ENCODE results near the gene NFATC3. TPM values are rescaled to one million over a fixed set of nuclear protein-coding genes. Genes with fewer than 3 reads are reported as not detected.

The NFATC3 gene
- total and polyA plus RNA-seq, 2 donors from 2014 or later = 15.0 to 37.7 TPM

DNA sequence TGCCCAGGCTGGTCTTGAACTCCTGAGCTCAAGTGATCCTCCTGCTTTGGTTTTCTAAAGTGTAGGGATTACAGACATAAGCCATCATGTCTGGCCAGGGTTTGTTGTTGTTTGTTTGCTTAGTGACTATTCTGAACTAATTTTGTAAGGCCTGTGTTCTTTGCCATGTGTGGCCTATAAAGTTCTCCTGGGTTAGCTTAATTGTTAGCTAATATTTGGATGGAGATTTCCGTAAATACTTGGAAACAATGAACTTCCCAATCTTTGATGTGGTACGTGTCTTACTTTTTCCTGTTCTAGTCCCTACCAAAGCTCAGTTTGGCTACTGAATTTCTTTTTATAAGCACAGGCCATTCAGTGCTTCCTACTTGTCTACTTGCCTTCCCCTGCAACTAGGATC is 37.2 kb upstream of the NFATC3 start:
- FAIRE-seq (no peak), DNase-seq (no peak)
- no peaks in the 10 kb centered on the region for H3K9me3 ChIP-seq (ENCODE audit: control insufficient read depth in 2 of 3, insufficient read depth in 1 of 3, low read length in 3 of 3)
- no peak overlapping the region for H3K4me3 ChIP-seq (ENCODE audit: low read length in 3 of 3)
- intact Hi-C loops (cut with DNase I) = no loop called here
- H3K27me3 ChIP-seq (ENCODE audit: control insufficient read depth, insufficient read depth, low read length) = no peaks in the 10 kb centered on the region
- TF ChIP-seq, protein P1, sequence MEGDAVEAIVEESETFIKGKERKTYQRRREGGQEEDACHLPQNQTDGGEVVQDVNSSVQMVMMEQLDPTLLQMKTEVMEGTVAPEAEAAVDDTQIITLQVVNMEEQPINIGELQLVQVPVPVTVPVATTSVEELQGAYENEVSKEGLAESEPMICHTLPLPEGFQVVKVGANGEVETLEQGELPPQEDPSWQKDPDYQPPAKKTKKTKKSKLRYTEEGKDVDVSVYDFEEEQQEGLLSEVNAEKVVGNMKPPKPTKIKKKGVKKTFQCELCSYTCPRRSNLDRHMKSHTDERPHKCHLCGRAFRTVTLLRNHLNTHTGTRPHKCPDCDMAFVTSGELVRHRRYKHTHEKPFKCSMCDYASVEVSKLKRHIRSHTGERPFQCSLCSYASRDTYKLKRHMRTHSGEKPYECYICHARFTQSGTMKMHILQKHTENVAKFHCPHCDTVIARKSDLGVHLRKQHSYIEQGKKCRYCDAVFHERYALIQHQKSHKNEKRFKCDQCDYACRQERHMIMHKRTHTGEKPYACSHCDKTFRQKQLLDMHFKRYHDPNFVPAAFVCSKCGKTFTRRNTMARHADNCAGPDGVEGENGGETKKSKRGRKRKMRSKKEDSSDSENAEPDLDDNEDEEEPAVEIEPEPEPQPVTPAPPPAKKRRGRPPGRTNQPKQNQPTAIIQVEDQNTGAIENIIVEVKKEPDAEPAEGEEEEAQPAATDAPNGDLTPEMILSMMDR (IDR thresholded peaks at IDR 0.05; ENCODE audit: borderline replicate concordance, extremely low read depth, insufficient read depth) = no peak
- H3K4me1 ChIP-seq (ENCODE audit: control insufficient read depth in 2 of 3, insufficient read depth in 2 of 3, low read depth in 1 of 3, low read length in 3 of 3) = no peaks in the 10 kb centered on the region
- H3K36me3 ChIP-seq (ENCODE audit: control insufficient read depth in 2 of 3, insufficient read depth in 3 of 3, low read length in 3 of 3) = peaks cover 0 to 13% (median 5%) of the 10 kb centered on the region in 3 donors
- H3K27ac ChIP-seq (ENCODE audit: low read depth in 2 of 2, low read length in 2 of 2) = no peak overlapping the region
- H3K9ac ChIP-seq (ENCODE audit: low read length in 3 of 3) = no peak overlapping the region

DNA sequence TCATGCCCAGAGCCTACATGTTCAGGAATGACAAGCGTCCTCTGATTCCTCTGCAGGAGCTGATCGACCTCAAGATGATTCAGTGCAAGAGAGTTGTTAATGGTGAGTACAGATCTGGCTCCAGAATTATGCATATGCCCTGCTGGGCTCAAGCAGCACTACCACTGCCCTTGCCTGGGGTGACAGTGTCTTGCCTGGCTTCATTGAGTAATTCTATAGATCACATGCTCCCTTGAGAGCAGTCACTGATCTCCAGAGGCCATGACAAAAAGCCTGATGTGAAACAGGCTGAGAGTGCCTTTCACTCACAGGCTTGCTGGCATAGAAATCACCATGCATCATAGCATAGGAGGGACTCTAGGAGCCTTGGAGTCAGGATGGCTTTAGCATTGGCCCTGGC is 35.7 kb upstream of the NFATC3 start:
- DNase-seq (no peak), FAIRE-seq (no peak)
- Histone ChIP-seq H3K27me3 (ENCODE audit: control insufficient read depth, insufficient read depth, low read length) (no peaks in the 10 kb centered on the region), H3K4me1 (ENCODE audit: control insufficient read depth in 2 of 3, insufficient read depth in 2 of 3, low read depth in 1 of 3, low read length in 3 of 3) (no peaks in the 10 kb centered on the region), H3K4me3 (ENCODE audit: low read length in 3 of 3) (no peak overlapping the region), H3K9ac (ENCODE audit: low read length in 3 of 3) (no peak overlapping the region), H3K27ac (ENCODE audit: low read depth in 2 of 2, low read length in 2 of 2) (no peak overlapping the region), H3K9me3 (ENCODE audit: control insufficient read depth in 2 of 3, insufficient read depth in 1 of 3, low read length in 3 of 3) (no peaks in the 10 kb centered on the region), H3K36me3 (ENCODE audit: control insufficient read depth in 2 of 3, insufficient read depth in 3 of 3, low read length in 3 of 3) (peaks cover 0 to 18% (median 8%) of the 10 kb centered on the region in 3 donors)
- intact Hi-C loops (cut with DNase I) = no loop called here
- TF ChIP-seq, protein P1 (IDR thresholded peaks at IDR 0.05; ENCODE audit: borderline replicate concordance, extremely low read depth, insufficient read depth) = no peak

DNA sequence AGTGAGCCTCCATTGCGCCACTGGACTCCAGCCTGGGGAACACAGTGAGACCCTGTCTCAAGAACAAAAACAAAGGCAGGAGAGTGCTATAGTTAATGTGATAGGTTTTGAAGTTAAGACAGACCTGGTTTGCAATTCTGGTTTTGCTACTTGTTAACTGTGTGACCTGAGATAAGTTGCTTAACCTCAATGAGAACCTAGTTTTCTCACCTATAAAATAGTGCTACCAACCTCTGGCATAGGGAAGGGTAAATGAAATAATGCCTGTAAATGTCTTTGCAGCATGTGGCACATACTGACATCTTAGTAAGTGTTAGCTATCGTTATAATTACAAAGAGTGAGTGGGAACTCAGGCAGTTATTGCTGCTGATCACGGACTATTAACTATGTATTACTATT is 29.8 kb upstream of the NFATC3 start:
- intact Hi-C loops (cut with DNase I) = no loop called here
- H3K27me3 ChIP-seq (ENCODE audit: control insufficient read depth, insufficient read depth, low read length) = no peaks in the 10 kb centered on the region
- no peaks in the 10 kb centered on the region for H3K9me3 ChIP-seq (ENCODE audit: control insufficient read depth in 2 of 3, insufficient read depth in 1 of 3, low read length in 3 of 3)
- no peak overlapping the region for H3K9ac ChIP-seq (ENCODE audit: low read length in 3 of 3)
- H3K27ac ChIP-seq (ENCODE audit: low read depth in 2 of 2, low read length in 2 of 2) = no peak overlapping the region
- peaks cover 0 to 7% (median 5%) of the 10 kb centered on the region in 3 donors for H3K36me3 ChIP-seq (ENCODE audit: control insufficient read depth in 2 of 3, insufficient read depth in 3 of 3, low read length in 3 of 3)
- DNase-seq = no peak
- H3K4me1 ChIP-seq (ENCODE audit: control insufficient read depth in 2 of 3, insufficient read depth in 2 of 3, low read depth in 1 of 3, low read length in 3 of 3) = no peaks in the 10 kb centered on the region
- FAIRE-seq = no peak
- TF ChIP-seq, protein P1 (IDR thresholded peaks at IDR 0.05; ENCODE audit: borderline replicate concordance, extremely low read depth, insufficient read depth) = no peak
- no peak overlapping the region for H3K4me3 ChIP-seq (ENCODE audit: low read length in 3 of 3)

DNA sequence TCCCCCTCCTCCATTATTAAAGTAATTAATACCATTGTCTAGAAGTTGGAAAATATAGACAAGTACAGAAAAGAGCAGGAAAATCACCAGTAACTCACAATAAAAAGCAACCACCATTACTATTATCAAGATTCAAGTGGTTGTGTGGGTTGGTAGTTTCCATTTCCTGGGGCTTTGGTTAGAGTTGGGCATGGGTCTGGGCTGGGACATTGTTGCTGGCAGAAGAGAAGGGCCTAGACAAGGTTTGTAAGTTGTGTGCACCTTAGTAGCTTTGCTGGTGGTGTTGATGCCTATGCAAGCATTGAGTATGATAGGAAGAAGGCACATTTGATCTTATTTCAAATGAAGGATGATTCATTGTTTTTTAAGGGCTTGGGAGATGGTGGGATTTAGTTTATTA is 25.4 kb upstream of the NFATC3 start:
- TF ChIP-seq, protein P1 (IDR thresholded peaks at IDR 0.05; ENCODE audit: borderline replicate concordance, extremely low read depth, insufficient read depth) = no peak
- intact Hi-C loops (cut with DNase I) = no loop called here
- no peak for DNase-seq
- H3K4me1 ChIP-seq (ENCODE audit: control insufficient read depth in 2 of 3, insufficient read depth in 2 of 3, low read depth in 1 of 3, low read length in 3 of 3) = peaks cover 0 to 3% (median 0%) of the 10 kb centered on the region in 3 donors
- no peaks in the 10 kb centered on the region for H3K27me3 ChIP-seq (ENCODE audit: control insufficient read depth, insufficient read depth, low read length)
- FAIRE-seq = no peak
- H3K4me3 ChIP-seq (ENCODE audit: low read length in 3 of 3) = no peak overlapping the region
- no peak overlapping the region for H3K27ac ChIP-seq (ENCODE audit: low read depth in 2 of 2, low read length in 2 of 2)
- H3K9ac ChIP-seq (ENCODE audit: low read length in 3 of 3) = no peak overlapping the region
- no peaks in the 10 kb centered on the region for H3K9me3 ChIP-seq (ENCODE audit: control insufficient read depth in 2 of 3, insufficient read depth in 1 of 3, low read length in 3 of 3)
- H3K36me3 ChIP-seq (ENCODE audit: control insufficient read depth in 2 of 3, insufficient read depth in 3 of 3, low read length in 3 of 3) = peaks cover 0 to 2% (median 0%) of the 10 kb centered on the region in 3 donors

Data from kidney (tissue), 14 donors.